ENCODE data around the gene SMPD4. TPM values are rescaled to one million over a fixed set of nuclear protein-coding genes. Genes with fewer than 3 reads are reported as not detected.
"Not testable (repeated sequence)": the region's sequence is repeated elsewhere in the genome, so short reads cannot be mapped to it uniquely, and the experiment has no call there.

The SMPD4 gene
- polyA plus RNA-seq, 1 experiment: 29.5 TPM

DNA sequence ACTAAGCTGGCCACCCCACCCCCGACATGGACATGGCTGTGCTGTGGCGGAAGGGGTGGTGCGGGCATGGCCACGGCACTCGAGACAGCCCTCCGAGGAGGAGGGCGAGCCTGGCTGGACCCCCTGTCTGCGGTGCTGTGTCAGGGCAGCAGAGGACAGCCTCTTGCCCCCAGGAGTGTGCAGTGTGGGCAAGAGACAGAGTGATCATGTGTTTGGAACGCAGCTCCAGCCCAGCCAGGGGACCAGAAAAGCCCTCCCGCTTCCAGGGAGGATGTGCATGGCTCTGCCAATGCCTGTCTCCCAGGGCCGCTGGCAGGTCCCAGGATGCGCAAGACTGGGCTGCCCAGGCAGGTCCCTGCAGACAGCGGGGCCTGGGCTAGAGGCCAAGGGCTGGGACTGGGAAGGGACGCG, 42.6 kb downstream of the SMPD4 start:
- not testable (repeated sequence) for H3K27ac ChIP-seq (ENCODE audit: low read depth, low read length)

DNA sequence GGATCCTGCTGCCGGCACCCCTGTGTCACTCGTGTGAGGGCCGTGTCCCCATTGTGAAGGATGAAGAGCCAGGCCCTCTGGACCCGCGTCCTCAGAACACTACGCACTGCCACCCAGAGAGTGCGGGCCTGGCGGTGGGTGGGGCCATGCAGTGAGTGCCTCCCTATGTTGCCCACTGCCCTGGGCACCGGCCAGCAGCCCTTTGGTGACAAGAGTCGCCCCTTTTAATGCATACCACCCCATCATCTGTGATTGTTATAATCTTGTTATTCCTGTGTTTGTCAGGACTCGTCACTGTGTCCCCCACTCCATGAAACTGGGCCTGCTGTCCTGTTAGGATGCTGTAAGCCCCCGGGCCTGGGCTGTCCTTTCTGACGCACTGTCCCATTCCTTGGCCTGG, 43.1 kb downstream of the SMPD4 start:
- DNase-seq (ENCODE audit: low read depth, low spot score); H3K27me3 ChIP-seq (ENCODE audit: control insufficient read depth, insufficient read depth, low read length); H3K9me3 ChIP-seq (ENCODE audit: control insufficient read depth, insufficient read depth, low read length); H3K27ac ChIP-seq (ENCODE audit: low read depth, low read length); CTCF ChIA-PET; H3K4me3 ChIP-seq (ENCODE audit: low read depth, low read length); POLR2A ChIA-PET: not testable (repeated sequence)

More for the DNA sequence above, 42.6 kb downstream of the SMPD4 start:
- H3K27me3 ChIP-seq (ENCODE audit: control insufficient read depth, insufficient read depth, low read length); CTCF ChIA-PET; H3K9me3 ChIP-seq (ENCODE audit: control insufficient read depth, insufficient read depth, low read length); H3K4me3 ChIP-seq (ENCODE audit: low read depth, low read length); DNase-seq (ENCODE audit: low read depth, low spot score); POLR2A ChIA-PET: not testable (repeated sequence)

DNA sequence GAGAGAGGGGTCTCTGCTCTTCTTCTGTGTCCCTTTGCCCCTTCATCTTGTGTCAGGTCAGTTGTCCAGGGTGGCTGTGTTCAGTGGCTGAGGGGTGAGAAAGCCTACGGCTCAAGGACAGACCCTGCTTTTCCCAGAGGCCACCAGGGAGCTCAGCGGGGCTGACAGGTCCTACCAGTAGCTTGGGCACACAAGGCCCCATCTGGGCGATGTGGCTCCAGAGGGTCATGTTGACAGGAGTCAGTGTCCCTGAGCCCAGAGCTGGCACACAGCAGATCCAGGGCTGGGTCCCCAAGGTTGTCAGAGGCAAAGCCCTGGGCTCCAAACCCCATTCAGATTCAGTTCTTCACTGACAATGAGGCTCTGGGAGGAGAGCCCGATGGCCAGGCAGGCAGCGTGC, 44.3 kb downstream of the SMPD4 start:
- POLR2A ChIA-PET: not testable (repeated sequence)

DNA sequence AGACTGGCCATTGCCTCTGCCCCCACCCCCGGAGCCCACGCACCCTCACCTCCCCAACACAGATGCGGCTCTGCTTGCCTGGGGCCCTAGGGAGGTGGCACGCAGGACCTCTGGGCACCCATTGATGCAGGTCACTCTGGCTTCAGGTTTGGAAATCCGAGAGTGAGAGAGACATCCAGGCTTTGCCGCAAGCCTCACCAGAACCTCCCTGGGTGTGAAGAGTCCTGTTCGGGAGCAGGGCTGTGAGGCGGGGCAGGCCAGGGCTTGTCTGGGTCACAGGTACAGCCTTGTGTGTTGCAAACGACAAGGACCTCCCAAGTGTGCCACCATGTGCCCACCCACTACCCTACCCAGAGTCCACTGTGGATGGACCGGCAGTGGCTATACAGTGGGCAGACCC, 44.9 kb downstream of the SMPD4 start:
- H3K4me3 ChIP-seq (ENCODE audit: low read depth, low read length); POLR2A ChIA-PET; H3K9me3 ChIP-seq (ENCODE audit: control insufficient read depth, insufficient read depth, low read length); H3K27ac ChIP-seq (ENCODE audit: low read depth, low read length); DNase-seq (ENCODE audit: low read depth, low spot score); CTCF ChIA-PET; H3K27me3 ChIP-seq (ENCODE audit: control insufficient read depth, insufficient read depth, low read length): not testable (repeated sequence)

More for the DNA sequence above, 44.3 kb downstream of the SMPD4 start:
- H3K9me3 ChIP-seq (ENCODE audit: control insufficient read depth, insufficient read depth, low read length); CTCF ChIA-PET; H3K4me3 ChIP-seq (ENCODE audit: low read depth, low read length); H3K27ac ChIP-seq (ENCODE audit: low read depth, low read length); DNase-seq (ENCODE audit: low read depth, low spot score); H3K27me3 ChIP-seq (ENCODE audit: control insufficient read depth, insufficient read depth, low read length): not testable (repeated sequence)

DNA sequence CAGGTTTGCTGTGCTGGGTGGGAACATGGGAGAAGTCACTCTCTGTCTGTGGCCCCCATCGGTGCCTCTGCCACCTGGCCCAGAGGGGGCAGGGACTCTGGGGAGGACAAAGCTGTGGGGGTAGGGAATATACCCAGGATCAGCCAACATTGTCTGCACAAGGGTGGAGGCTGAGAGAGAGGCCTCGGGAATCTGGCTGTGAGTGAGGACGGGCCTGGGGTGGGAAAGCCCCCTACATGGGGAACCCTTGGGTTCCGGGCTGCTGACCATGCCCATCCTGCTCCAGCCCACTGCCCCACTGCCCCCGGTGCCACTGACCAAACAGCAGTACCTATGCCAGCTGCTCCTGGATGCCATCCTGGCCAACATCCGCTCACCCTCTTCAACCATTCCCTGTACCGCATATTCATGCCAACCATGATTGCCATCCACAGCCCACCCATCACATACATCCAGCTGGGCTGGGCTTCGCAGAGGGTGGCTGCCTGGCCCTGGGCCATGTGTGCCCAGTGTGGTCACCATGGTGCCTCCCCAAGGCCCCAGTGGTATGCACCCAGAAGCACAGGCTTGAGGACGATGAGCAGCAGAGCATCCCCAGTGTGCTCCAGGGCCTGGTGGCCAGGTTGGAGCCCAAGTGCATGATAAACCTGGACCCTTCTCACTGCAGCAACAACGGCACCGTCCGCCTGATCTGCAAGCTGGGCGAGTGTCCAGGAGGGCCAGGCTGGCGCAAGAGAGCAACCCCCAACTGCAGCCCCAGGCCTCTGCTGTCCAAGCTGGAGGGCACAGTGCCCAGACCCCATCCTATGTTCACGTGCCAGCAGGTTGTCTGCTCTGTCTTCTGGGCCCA, 45.5 kb downstream of the SMPD4 start:
- Histone ChIP-seq H3K27me3 (ENCODE audit: control insufficient read depth, insufficient read depth, low read length) (no peaks in the 10 kb centered on the region), H3K4me3 (ENCODE audit: low read depth, low read length) (no peak overlapping the region), H3K9me3 (ENCODE audit: control insufficient read depth, insufficient read depth, low read length) (no peaks in the 10 kb centered on the region), H3K27ac (ENCODE audit: low read depth, low read length) (no peak overlapping the region)
- CTCF ChIA-PET: interaction anchor here (0.6 kb wide), 1 partner anchor 1278 kb away, joined by 3 read pairs; no protein-coding TSS in a partner anchor
- TF ChIP-seq, protein P1, sequence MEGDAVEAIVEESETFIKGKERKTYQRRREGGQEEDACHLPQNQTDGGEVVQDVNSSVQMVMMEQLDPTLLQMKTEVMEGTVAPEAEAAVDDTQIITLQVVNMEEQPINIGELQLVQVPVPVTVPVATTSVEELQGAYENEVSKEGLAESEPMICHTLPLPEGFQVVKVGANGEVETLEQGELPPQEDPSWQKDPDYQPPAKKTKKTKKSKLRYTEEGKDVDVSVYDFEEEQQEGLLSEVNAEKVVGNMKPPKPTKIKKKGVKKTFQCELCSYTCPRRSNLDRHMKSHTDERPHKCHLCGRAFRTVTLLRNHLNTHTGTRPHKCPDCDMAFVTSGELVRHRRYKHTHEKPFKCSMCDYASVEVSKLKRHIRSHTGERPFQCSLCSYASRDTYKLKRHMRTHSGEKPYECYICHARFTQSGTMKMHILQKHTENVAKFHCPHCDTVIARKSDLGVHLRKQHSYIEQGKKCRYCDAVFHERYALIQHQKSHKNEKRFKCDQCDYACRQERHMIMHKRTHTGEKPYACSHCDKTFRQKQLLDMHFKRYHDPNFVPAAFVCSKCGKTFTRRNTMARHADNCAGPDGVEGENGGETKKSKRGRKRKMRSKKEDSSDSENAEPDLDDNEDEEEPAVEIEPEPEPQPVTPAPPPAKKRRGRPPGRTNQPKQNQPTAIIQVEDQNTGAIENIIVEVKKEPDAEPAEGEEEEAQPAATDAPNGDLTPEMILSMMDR (IDR thresholded peaks at IDR 0.05; ENCODE audit: low read depth, low read length): no peak
- POLR2A ChIA-PET: no interaction called here
- DNase-seq (ENCODE audit: low read depth, low spot score): no peak

DNA sequence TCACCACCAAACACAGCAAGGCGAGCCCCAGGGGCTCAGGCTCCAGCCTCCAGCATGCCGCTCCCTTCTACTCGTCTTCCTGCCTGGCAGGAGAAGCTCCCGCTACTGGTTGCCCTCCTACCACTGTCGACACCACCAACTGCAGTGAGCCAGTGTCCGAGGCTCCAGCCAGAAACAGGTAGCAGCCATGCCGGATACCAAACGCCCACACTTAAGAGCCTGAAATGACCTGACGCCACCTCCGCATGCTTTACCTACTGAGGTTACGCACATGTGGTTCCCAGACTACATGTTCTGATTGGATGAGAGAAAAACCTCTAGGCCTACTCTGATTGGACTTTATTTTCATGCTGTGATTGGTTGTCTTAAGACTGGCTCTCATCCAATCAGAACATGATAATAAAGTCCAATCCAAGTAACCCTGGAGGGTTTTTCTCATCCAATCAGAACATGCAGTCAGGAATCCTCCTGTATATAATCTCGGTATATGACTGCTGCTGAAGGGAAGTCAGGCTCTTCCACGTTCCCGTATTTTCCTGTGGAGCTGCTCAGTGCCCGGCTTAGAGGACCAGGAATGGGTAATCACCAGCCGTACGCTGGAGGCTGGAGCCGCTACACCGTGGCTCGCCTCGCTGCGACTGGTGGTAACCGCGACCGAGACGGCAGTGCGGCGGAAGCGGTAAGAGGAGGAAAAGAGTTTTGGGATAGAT, 52.1 kb downstream of the SMPD4 start, which contains the start of gene POTEF:
Gene POTEF, minus strand, starts transcription at position 103 of the 710 bp plus-strand sequence. CDS start 8,707 bp downstream, outside the sequence.
- H3K27me3 ChIP-seq (ENCODE audit: control insufficient read depth, insufficient read depth, low read length); H3K4me3 ChIP-seq (ENCODE audit: low read depth, low read length); H3K27ac ChIP-seq (ENCODE audit: low read depth, low read length); POLR2A ChIA-PET; H3K9me3 ChIP-seq (ENCODE audit: control insufficient read depth, insufficient read depth, low read length); DNase-seq (ENCODE audit: low read depth, low spot score); CTCF ChIA-PET: not testable (repeated sequence)

DNA sequence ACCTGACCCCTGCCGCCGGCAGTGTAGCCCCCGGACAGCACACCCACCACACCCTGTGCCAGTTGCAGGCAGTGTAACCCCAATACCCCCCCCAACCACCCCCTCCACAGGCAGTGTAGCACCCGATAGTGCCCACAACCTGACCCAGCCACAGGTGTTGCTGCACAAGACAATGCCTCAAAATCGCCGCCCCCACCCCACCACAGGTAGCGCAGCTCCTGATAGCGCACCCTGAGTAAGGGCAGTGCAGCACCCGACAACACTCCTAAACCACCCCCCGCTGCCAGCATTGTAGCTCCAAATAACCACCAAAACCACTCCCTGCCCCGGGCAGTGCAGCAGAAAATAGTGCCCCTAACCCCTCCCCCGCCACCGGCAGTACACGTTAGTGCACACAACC, 52.9 kb downstream of the SMPD4 start:
- POLR2A ChIA-PET; H3K9me3 ChIP-seq (ENCODE audit: control insufficient read depth, insufficient read depth, low read length); H3K27ac ChIP-seq (ENCODE audit: low read depth, low read length); H3K4me3 ChIP-seq (ENCODE audit: low read depth, low read length); CTCF ChIA-PET; H3K27me3 ChIP-seq (ENCODE audit: control insufficient read depth, insufficient read depth, low read length); DNase-seq (ENCODE audit: low read depth, low spot score): not testable (repeated sequence)

DNA sequence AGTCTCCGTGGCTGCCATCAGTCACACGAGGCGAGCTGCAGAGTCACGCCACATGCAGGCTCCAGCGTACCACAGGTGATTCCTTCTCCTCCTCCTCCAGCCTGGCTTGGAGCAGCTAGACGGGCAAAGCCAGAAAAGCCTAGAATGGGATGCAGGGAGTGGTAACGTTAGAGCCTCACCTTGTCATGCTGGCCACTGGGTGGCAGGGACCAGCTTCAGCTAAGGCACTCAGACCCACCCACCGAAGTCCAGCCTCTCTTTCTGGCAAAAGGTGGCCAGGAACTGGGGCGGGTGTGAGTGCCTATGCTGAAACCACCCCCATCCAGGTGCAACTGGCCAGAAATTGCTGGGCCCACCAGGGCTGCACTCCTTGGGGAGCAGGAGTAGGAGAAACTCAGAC, 53.7 kb downstream of the SMPD4 start:
- H3K9me3 ChIP-seq (ENCODE audit: control insufficient read depth, insufficient read depth, low read length); H3K27ac ChIP-seq (ENCODE audit: low read depth, low read length); CTCF ChIA-PET; DNase-seq (ENCODE audit: low read depth, low spot score); H3K27me3 ChIP-seq (ENCODE audit: control insufficient read depth, insufficient read depth, low read length); POLR2A ChIA-PET; H3K4me3 ChIP-seq (ENCODE audit: low read depth, low read length): not testable (repeated sequence)

DNA sequence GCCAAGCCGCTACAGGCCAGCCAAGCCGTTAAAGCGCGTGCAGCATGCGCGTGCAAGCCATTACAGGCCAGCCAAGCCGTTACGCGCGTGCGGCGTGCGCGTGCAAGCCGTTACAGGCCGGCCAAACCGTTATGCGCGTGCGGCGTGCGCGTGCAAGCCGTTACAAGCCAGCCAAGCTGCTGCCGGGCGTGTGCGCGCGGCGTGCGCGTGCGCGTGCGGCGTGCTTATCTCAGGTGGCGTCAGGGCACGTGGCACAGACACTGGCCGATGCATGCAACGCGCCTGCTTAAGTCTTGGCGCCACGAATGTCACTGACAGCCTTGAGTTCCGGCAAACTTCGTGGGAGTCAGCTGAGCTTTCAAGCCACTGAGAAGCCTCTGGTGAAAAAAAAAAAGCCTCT, 60.5 kb downstream of the SMPD4 start:
- CTCF ChIA-PET; H3K27ac ChIP-seq (ENCODE audit: low read depth, low read length); H3K4me3 ChIP-seq (ENCODE audit: low read depth, low read length); H3K9me3 ChIP-seq (ENCODE audit: control insufficient read depth, insufficient read depth, low read length); DNase-seq (ENCODE audit: low read depth, low spot score); H3K27me3 ChIP-seq (ENCODE audit: control insufficient read depth, insufficient read depth, low read length); POLR2A ChIA-PET: not testable (repeated sequence)

DNA sequence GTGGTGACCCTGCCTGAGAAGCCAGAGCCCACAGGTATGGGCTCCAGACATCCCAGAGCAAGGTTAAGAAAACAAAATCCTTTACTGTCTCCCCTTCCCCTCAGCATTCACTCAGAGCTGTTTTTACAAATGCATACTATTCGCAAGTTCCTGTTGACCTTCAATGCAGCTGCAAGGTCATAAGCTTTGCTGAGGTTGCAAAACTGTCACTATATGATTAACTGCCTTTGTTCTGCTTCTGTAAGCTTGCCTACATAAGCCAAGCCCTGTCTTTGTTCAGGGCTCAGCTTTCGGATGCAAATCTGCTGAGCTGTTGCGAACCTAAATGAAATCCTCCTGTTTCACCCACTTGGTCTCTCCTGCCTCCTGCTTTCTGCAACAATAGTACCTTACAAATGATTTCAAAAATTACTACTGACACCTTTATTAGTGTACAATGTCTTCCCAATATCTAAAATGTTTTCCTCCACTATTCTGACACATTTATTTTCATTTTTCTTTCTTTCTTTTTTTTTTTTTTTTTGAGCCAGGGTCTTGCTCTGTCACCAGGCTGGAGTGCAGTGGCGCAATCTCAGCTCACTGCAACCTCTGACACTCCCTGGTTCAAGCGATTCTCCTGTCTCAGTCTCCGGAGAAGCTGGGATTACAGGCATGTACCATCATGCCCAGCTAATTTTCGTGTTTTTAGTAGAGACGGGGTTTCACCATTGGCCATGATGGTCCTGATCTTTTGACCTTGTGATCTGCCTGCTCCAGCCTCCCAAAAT, 78.6 kb downstream of the SMPD4 start:
- H3K4me3 ChIP-seq (ENCODE audit: low read depth, low read length); H3K9me3 ChIP-seq (ENCODE audit: control insufficient read depth, insufficient read depth, low read length); DNase-seq (ENCODE audit: low read depth, low spot score); H3K27me3 ChIP-seq (ENCODE audit: control insufficient read depth, insufficient read depth, low read length); CTCF ChIA-PET; POLR2A ChIA-PET; H3K27ac ChIP-seq (ENCODE audit: low read depth, low read length): not testable (repeated sequence)

Measured in AG04450 (cell line).